ENCODE data around the gene PIGZ. TPM values are rescaled to one million over a fixed set of nuclear protein-coding genes. Genes with fewer than 3 reads are reported as not detected.

Gene PIGZ
- total RNA-seq, 6 experiments from 2014 or later, result 2.9 to 4.3 (median 3.7) TPM

GRCh38 chr3:196987022-196987421 lies 18.4 kb upstream of the PIGZ start:
- Mint-ChIP-seq H3K27ac (no peak overlapping the region), H3K27me3 (ENCODE audit: insufficient read depth) (peaks cover 35% of the 10 kb centered on the region), H3K9me3 (peaks cover 8% of the 10 kb centered on the region), H3K4me3 (no peak overlapping the region), H3K36me3 (ENCODE audit: low read depth) (peaks cover 6% of the 10 kb centered on the region; the same call in 1 of the 2 replicates), H3K4me1 (ENCODE audit: low read depth) (no peaks in the 10 kb centered on the region)
- no peak for TF ChIP-seq CTCF (IDR thresholded peaks at IDR 0.05)
- no peak for DNase-seq

GRCh38 chr3:196985954-196986885 lies 17.6 kb upstream of the PIGZ start:
- no peak overlapping the region for H3K27ac Mint-ChIP-seq
- H3K4me1 Mint-ChIP-seq (ENCODE audit: low read depth), result no peaks in the 10 kb centered on the region
- DNase-seq, result no peak
- peaks cover 6% of the 10 kb centered on the region; the same call in 1 of the 2 replicates for H3K36me3 Mint-ChIP-seq (ENCODE audit: low read depth)
- H3K9me3 Mint-ChIP-seq, result peaks cover 8% of the 10 kb centered on the region
- H3K27me3 Mint-ChIP-seq (ENCODE audit: insufficient read depth), result peaks cover 31% of the 10 kb centered on the region
- H3K4me3 Mint-ChIP-seq, result no peak overlapping the region
- peak; percentile 58 for TF ChIP-seq CTCF (IDR thresholded peaks at IDR 0.05)

GRCh38 chr3:196985298-196985697 lies 16.7 kb upstream of the PIGZ start:
- Mint-ChIP-seq H3K27me3 (ENCODE audit: insufficient read depth) (peaks cover 28% of the 10 kb centered on the region), H3K4me3 (no peak overlapping the region), H3K9me3 (peaks cover 8% of the 10 kb centered on the region), H3K36me3 (ENCODE audit: low read depth) (peaks cover 6% of the 10 kb centered on the region; the same call in 1 of the 2 replicates), H3K27ac (no peak overlapping the region), H3K4me1 (ENCODE audit: low read depth) (no peaks in the 10 kb centered on the region)
- TF ChIP-seq CTCF (IDR thresholded peaks at IDR 0.05), result no peak
- no peak for DNase-seq

- TF ChIP-seq CTCF (IDR thresholded peaks at IDR 0.05), result no peak
- Mint-ChIP-seq H3K27ac (no peak overlapping the region), H3K36me3 (ENCODE audit: low read depth) (peaks cover 6% of the 10 kb centered on the region; the same call in 1 of the 2 replicates), H3K4me3 (no peak overlapping the region), H3K27me3 (ENCODE audit: insufficient read depth) (peaks cover 15% of the 10 kb centered on the region), H3K4me1 (ENCODE audit: low read depth) (peaks cover 5% of the 10 kb centered on the region; the same call in 1 of the 2 replicates), H3K9me3 (peaks cover 8% of the 10 kb centered on the region)
- no peak for DNase-seq
Observed at GRCh38 chr3:196983186-196983585, 14.6 kb upstream of the PIGZ start.

GRCh38 chr3:196981657-196982056 lies 13.0 kb upstream of the PIGZ start:
- Mint-ChIP-seq H3K4me3 (no peak overlapping the region), H3K27ac (no peak overlapping the region), H3K36me3 (ENCODE audit: low read depth) (peaks cover 6% of the 10 kb centered on the region; the same call in 1 of the 2 replicates), H3K4me1 (ENCODE audit: low read depth) (peaks cover 5% of the 10 kb centered on the region; the same call in 1 of the 2 replicates), H3K27me3 (ENCODE audit: insufficient read depth) (peaks cover 14% of the 10 kb centered on the region), H3K9me3 (peaks cover 8% of the 10 kb centered on the region)
- no peak for DNase-seq
- TF ChIP-seq CTCF (IDR thresholded peaks at IDR 0.05), result no peak
